SK-N-SH (cell line): ENCODE measurements around the gene NEAT1. TPM values are rescaled to one million over a fixed set of nuclear protein-coding genes. Genes with fewer than 3 reads are reported as not detected.
A peak's percentile ranks its signal among the peaks of the same experiment; 100 is the strongest.

Source experiments
- CTCF ChIA-PET: fragments of 300-600, 350-600 bp; formaldehyde crosslinking; extraction: SDS; loops from one replicate; lab custom pipeline; 2021; lab: Yijun Ruan, JAX
- POLR2A ChIA-PET: fragments of 350-600 bp; sonication (Branson Sonifier 250); formaldehyde crosslinking; extraction: SDS; loops from one replicate; lab custom pipeline; 2020; ENCODE audit warnings: antibody characterized with exemption, inconsistent platforms; lab: Yijun Ruan, JAX
- DNase-seq: peaks from one replicate; pipeline ENCODE4 v3.0.0; 2012
- H2AFZ ChIP-seq: fragments of 200-600 bp; sonication (generic); 2 replicates; pipeline ENCODE4 v1.8.1; 2016; ENCODE audit warnings: antibody characterized with exemption, mild to moderate bottlenecking, low read depth
- H3F3A ChIP-seq: fragments of 200-600 bp; sonication (generic); replicated peaks from 2 replicates; pipeline ENCODE3; 2016; ENCODE audit warnings: antibody characterized with exemption, mild to moderate bottlenecking; ENCODE audit not compliant: insufficient read depth
- H3K27ac ChIP-seq, 2 experiments: fragments of 200-500 bp in 1 of 2; fragments of 200-600 bp in 1 of 2; sonication (Bioruptor generic) in 1 of 2; sonication (generic), shearing (Covaris generic) in 1 of 2; 2 replicates each; pipeline versions ENCODE4 v1.5.1 to v1.6.1; 2014 to 2016; ENCODE audit warnings: low read depth in 2 of 2, inconsistent platforms in 1 of 2, low read length in 1 of 2, mild to moderate bottlenecking in 1 of 2, mixed read lengths in 1 of 2
- H3K27me3 ChIP-seq: fragments of 200-600 bp; sonication (generic), shearing (Covaris generic); 2 replicates; pipeline ENCODE4 v1.6.1; 2016; ENCODE audit warnings: mixed run types; ENCODE audit not compliant: insufficient read depth
- H3K36me3 ChIP-seq, 2 experiments: fragments of 200-500 bp in 1 of 2; fragments of 200-600 bp in 1 of 2; sonication (Bioruptor generic) in 1 of 2; sonication (generic) in 1 of 2; replicated peaks in 1 of 2; 2 replicates each; pipeline versions ENCODE3 to v1.5.1; 2014 to 2016; ENCODE audit warnings: low read length in 1 of 2, mild to moderate bottlenecking in 1 of 2; ENCODE audit not compliant: insufficient read depth in 2 of 2, control insufficient read depth in 1 of 2
- H3K4me1 ChIP-seq, 2 experiments: fragments of 200-500 bp in 1 of 2; fragments of 200-600 bp in 1 of 2; sonication (Bioruptor generic) in 1 of 2; sonication (generic), shearing (Covaris generic) in 1 of 2; 2 replicates each; pipeline versions ENCODE4 v1.5.1 to v1.6.1; 2014 to 2016; ENCODE audit warnings: low read depth in 1 of 2, low read length in 1 of 2, mixed run types in 1 of 2; ENCODE audit not compliant: insufficient read depth in 2 of 2, control insufficient read depth in 1 of 2
- H3K4me2 ChIP-seq: fragments of 200-600 bp; sonication (generic), shearing (Covaris generic); 2 replicates; pipeline ENCODE4 v1.6.1; 2017; ENCODE audit warnings: mixed run types
- H3K4me3 ChIP-seq, 2 experiments: fragments of 200-500 bp in 1 of 2; fragments of 200-600 bp in 1 of 2; sonication (Bioruptor generic) in 1 of 2; sonication (generic), shearing (Covaris generic) in 1 of 2; 2 replicates each; pipeline versions ENCODE4 v1.5.1 to v1.8.1; 2014 to 2016; ENCODE audit warnings: low read depth in 2 of 2, inconsistent platforms in 1 of 2, low read length in 1 of 2, mild to moderate bottlenecking in 1 of 2, mixed read lengths in 1 of 2, moderate library complexity in 1 of 2
- H3K79me2 ChIP-seq: fragments of 200-600 bp; sonication (generic); 2 replicates; pipeline ENCODE4 v1.8.1; 2017; ENCODE audit warnings: mild to moderate bottlenecking; ENCODE audit not compliant: insufficient read depth
- H3K9ac ChIP-seq: fragments of 200-600 bp; sonication (generic); 2 replicates; pipeline ENCODE4 v1.6.1; 2017; ENCODE audit warnings: mixed run types
- H3K9me2 ChIP-seq: fragments of 200-600 bp; sonication (generic); 2 replicates; pipeline ENCODE4 v1.6.1; 2017; ENCODE audit warnings: mixed run types
- H3K9me3 ChIP-seq: fragments of 200-600 bp; sonication (generic); 2 replicates; pipeline ENCODE4 v1.6.1; 2017; ENCODE audit warnings: mixed run types, mild to moderate bottlenecking, moderate library complexity
- H4K20me1 ChIP-seq: fragments of 200-600 bp; sonication (generic); 2 replicates; pipeline ENCODE4 v1.6.1; 2017; ENCODE audit warnings: mild to moderate bottlenecking, mixed run types; ENCODE audit not compliant: insufficient read depth
- CHD2 ChIP-seq: fragments of 150-350 bp; IDR thresholded peaks from 2 replicates; pipeline ENCODE4 v1.6.1; 2018; ENCODE audit warnings: low read length; ENCODE audit not compliant: partially characterized antibody
- EP300 ChIP-seq, 2 experiments: IDR thresholded peaks; 2 replicates each; pipeline versions ENCODE4 v1.4.0 to v1.6.1; 2012; ENCODE audit warnings: borderline replicate concordance in 1 of 2, low read depth in 1 of 2, low read length in 1 of 2
- EZH2phosphoT487 ChIP-seq: fragments of 200-600 bp; sonication (generic); IDR thresholded peaks from 2 replicates; pipeline ENCODE4 v1.6.1; 2017; ENCODE audit warnings: low read depth, mixed run types, mild to moderate bottlenecking, antibody characterized with exemption, moderate library complexity, borderline replicate concordance
- FOXJ3 ChIP-seq: sonication (generic); formaldehyde crosslinking; IDR thresholded peaks from 2 replicates; pipeline ENCODE4 v1.5.1; 2020; ENCODE audit warnings: mild to moderate bottlenecking, missing genetic modification reagents
- FOXM1 ChIP-seq: IDR thresholded peaks from 2 replicates; pipeline ENCODE4 v1.4.0; 2012; ENCODE audit warnings: low read depth, mild to moderate bottlenecking
- GATA2 ChIP-seq: sonication (generic); formaldehyde crosslinking; IDR thresholded peaks from 2 replicates; pipeline ENCODE4 v1.5.0; 2020; ENCODE audit warnings: mild to moderate bottlenecking, missing genetic modification reagents
- JUND ChIP-seq: IDR thresholded peaks from 2 replicates; pipeline ENCODE4 v1.4.0; 2012
- MXI1 ChIP-seq: IDR thresholded peaks from 2 replicates; pipeline ENCODE4 v1.6.1; 2012; ENCODE audit warnings: mild to moderate bottlenecking, low read depth, low read length, improper control_type of control experiment
- NFIC ChIP-seq: IDR thresholded peaks from 2 replicates; pipeline ENCODE4 v1.4.0; 2012; ENCODE audit warnings: borderline replicate concordance
- PBX3 ChIP-seq: IDR thresholded peaks from 2 replicates; pipeline ENCODE4; 2012
- RAD21 ChIP-seq: IDR thresholded peaks from 2 replicates; pipeline ENCODE4 v1.6.1; 2012; ENCODE audit warnings: mild to moderate bottlenecking, low read length
- REST ChIP-seq: IDR thresholded peaks from 2 replicates; pipeline ENCODE4 v1.6.1; 2012; ENCODE audit warnings: mild to moderate bottlenecking, low read depth, low read length, moderate library complexity
- RFX5 ChIP-seq: IDR thresholded peaks from 2 replicates; pipeline ENCODE4 v1.6.1; 2012; ENCODE audit warnings: mild to moderate bottlenecking, improper control_type of control experiment, low read length
- USF2 ChIP-seq: fragments of 150-350 bp; IDR thresholded peaks from 2 replicates; pipeline ENCODE4 v1.6.1; 2017; ENCODE audit warnings: antibody characterized with exemption, low read length, low read depth, borderline replicate concordance
- YY1 ChIP-seq: IDR thresholded peaks from 2 replicates; pipeline ENCODE4 v1.4.0; 2012; ENCODE audit warnings: low read depth, mild to moderate bottlenecking
- WGBS: methylation state at CpG from one replicate; pipeline ENCODE4 v1.1.6; 2017; ENCODE audit warnings: low lambda C conversion rate; 5-methylcytosine and 5-hydroxymethylcytosine counted together
- polyA plus RNA-seq, 3 experiments: library from polyadenylated mRNA; depleted of rRNA; stranded (reverse); fragments of >200 nt; gene quantifications; 2 replicates each; pipeline ENCODE4 v1.2.3, GENCODE V29; 2012
- TF ChIP-seq, protein P1 (sequence below): fragments of 150-350 bp; IDR thresholded peaks from 2 replicates; pipeline ENCODE4 v1.6.1; 2016; ENCODE audit warnings: mild to moderate bottlenecking, low read depth, low read length
- TF ChIP-seq, protein P2 (sequence below): IDR thresholded peaks from 2 replicates; pipeline ENCODE4 v1.4.0; 2012; ENCODE audit warnings: low read depth, borderline replicate concordance

The NEAT1 gene
- polyA plus RNA-seq, 1 of the 3 experiments (the other 2 are of a cell fraction), result 435 TPM

DNA sequence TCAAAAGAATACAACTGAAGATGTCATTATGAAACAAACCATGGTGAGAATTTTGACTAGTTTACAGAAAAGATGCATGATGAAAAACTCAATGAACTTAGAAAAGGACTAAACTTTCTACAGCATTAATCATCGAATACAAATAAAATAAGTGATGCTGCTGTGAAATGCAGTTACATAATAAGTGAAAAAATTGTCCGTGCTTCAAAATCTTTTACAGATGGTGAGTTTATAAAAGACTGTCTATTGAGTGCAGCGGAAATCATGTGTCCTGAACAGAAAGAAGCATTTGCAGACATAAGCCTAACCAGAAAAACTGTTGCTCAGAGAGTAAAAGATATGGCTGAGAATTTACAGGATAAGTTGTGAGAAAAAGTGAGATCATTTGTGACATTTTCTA is 33.8 kb downstream of the NEAT1 start:
- peaks cover 31% of the 10 kb centered on the region for H3F3A ChIP-seq
- H3K9ac ChIP-seq, result 0 out of 2 replicates have a peak overlapping the region, but pooled peaks have one; percentile 10
- 0 out of 4 replicates have a peak overlapping the region, but pooled peaks of 1 of the 2 experiments have one; percentile 11 for H3K27ac ChIP-seq
- H3K9me2 ChIP-seq, result no peaks in the 10 kb centered on the region
- WGBS, result 93% methylated on average over 3 of the region's 3 CpGs
- CTCF ChIA-PET, result no interaction called here
- DNase-seq, result no peak
- H3K9me3 ChIP-seq, result no peaks in the 10 kb centered on the region
- H3K4me1 ChIP-seq, result peaks cover 8 to 17% of the 10 kb centered on the region in 2 experiments; a peak in 3 of 4 replicates
- H4K20me1 ChIP-seq, result no peaks in the 10 kb centered on the region
- no peaks in the 10 kb centered on the region for H3K36me3 ChIP-seq
- no peak overlapping the region for H2AFZ ChIP-seq
- no peak overlapping the region for H3K4me3 ChIP-seq
- H3K79me2 ChIP-seq, result peaks cover 34% of the 10 kb centered on the region
- no peak for TF ChIP-seq YY1
- TF ChIP-seq NFIC, result no peak
- no peak for TF ChIP-seq PBX3
- TF ChIP-seq JUND, result no peak
- no peak for TF ChIP-seq RFX5
- TF ChIP-seq REST, result no peak
- TF ChIP-seq USF2, result no peak
- no peak for TF ChIP-seq FOXM1
- TF ChIP-seq EP300 (IDR thresholded peaks at IDR 0.05; ENCODE audit: borderline replicate concordance in 1 of 2, low read depth in 1 of 2, low read length in 1 of 2), result no peak
- no peak for TF ChIP-seq MXI1
- no peak for TF ChIP-seq CHD2
- TF ChIP-seq, protein P1, sequence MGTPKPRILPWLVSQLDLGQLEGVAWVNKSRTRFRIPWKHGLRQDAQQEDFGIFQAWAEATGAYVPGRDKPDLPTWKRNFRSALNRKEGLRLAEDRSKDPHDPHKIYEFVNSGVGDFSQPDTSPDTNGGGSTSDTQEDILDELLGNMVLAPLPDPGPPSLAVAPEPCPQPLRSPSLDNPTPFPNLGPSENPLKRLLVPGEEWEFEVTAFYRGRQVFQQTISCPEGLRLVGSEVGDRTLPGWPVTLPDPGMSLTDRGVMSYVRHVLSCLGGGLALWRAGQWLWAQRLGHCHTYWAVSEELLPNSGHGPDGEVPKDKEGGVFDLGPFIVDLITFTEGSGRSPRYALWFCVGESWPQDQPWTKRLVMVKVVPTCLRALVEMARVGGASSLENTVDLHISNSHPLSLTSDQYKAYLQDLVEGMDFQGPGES, result no peak
- TF ChIP-seq EZH2phosphoT487, result no peak
- no peak for TF ChIP-seq RAD21
- no peak for TF ChIP-seq FOXJ3
- TF ChIP-seq GATA2 (CRISPR knock-in tag), result no peak
- TF ChIP-seq, protein P2, sequence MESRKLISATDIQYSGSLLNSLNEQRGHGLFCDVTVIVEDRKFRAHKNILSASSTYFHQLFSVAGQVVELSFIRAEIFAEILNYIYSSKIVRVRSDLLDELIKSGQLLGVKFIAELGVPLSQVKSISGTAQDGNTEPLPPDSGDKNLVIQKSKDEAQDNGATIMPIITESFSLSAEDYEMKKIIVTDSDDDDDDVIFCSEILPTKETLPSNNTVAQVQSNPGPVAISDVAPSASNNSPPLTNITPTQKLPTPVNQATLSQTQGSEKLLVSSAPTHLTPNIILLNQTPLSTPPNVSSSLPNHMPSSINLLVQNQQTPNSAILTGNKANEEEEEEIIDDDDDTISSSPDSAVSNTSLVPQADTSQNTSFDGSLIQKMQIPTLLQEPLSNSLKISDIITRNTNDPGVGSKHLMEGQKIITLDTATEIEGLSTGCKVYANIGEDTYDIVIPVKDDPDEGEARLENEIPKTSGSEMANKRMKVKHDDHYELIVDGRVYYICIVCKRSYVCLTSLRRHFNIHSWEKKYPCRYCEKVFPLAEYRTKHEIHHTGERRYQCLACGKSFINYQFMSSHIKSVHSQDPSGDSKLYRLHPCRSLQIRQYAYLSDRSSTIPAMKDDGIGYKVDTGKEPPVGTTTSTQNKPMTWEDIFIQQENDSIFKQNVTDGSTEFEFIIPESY, result no peak
- H3K27me3 ChIP-seq, result no peaks in the 10 kb centered on the region
- POLR2A ChIA-PET, result no interaction called here
- H3K4me2 ChIP-seq, result 0 out of 2 replicates have a peak overlapping the region, but pooled peaks have one; percentile 2
